Stimulated activated CD4-positive, alpha-beta T cell treated with anti-CD3 and anti-CD28 coated beads, Interleukin-4, amount 100 ng/mL, for 48 hours (primary cell): ENCODE results near the gene FGF6.
"Not testable (repeated sequence)": the region's sequence is repeated elsewhere in the genome, so short reads cannot be mapped to it uniquely, and the experiment has no call there.

ENCODE experiments used
- DNase-seq, 2 donors: peaks; one replicate each; pipeline ENCODE4 v3.0.0-alpha.2; 2020; ENCODE audit warnings: low read depth in 2 of 2

Gene FGF6

DNA sequence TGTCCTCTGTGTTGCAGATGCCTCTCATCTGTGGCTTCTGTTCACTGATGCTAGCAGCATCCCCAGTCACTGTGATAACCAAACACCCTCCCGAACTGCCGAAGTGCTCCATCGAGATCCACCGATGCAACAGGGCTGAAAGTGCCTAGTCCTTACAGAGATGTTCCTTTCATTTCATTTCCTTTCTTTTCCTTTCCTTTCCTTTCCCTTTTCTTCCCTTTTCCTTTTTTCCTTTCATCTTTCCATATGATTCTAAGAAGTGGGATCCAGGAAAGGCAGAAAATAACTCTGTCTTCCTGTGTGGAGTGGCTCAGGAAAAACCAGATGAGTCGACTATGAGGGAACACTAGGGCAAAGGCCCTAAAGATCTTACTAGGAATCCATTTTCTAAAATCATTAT lies 26.7 kb downstream of the FGF6 start:
- DNase-seq, result no peak

DNA sequence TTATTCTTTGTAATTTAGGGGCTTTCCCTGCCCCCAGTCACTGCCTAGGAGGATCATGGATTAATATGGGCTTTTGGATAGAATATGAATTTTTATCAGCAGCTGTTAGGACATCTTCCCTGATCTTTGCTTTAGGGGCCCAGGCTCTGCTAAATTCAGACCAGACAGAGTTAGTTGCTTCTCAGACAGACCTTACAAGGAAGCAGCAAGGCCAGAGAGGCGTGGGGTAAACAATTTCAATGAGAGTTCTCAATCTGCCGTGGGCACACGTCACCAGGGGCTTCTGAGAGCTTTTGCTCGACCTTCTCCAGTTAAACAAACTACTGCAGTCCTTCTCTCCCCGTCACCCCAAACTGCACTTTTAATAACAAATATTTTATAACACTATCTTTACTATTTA lies 27.7 kb downstream of the FGF6 start:
- no peak for DNase-seq

GRCh38 chr12:4417455-4417854 lies 28.2 kb downstream of the FGF6 start:
- no peak for DNase-seq

GRCh38 chr12:4416276-4416675 lies 29.3 kb downstream of the FGF6 start:
- DNase-seq, result no peak

- DNase-seq, result no peak
Observed at GRCh38 chr12:4412465-4412864, 33.1 kb downstream of the FGF6 start.

DNA sequence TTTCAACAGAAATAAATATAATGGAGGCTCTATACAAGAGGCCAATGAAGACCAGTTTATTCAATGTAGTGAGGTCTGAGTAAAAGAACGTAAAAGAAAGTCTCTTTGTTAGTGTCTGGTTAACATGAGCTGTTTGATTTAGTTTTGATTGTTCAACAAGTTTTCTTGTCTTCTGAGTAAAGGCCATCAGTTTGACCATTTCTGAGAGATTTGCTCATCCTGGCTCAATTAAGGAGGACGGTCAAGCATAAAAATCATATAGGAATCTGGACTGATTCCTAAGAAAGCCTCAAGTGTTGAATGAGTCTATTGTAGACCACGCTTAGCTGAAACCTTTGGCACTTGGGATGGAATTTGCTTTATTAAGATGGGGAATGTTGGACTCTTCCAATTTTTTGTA lies 33.6 kb downstream of the FGF6 start:
- no peak for DNase-seq

GRCh38 chr12:4407136-4407535 lies 38.5 kb downstream of the FGF6 start:
- DNase-seq, result no peak

DNA sequence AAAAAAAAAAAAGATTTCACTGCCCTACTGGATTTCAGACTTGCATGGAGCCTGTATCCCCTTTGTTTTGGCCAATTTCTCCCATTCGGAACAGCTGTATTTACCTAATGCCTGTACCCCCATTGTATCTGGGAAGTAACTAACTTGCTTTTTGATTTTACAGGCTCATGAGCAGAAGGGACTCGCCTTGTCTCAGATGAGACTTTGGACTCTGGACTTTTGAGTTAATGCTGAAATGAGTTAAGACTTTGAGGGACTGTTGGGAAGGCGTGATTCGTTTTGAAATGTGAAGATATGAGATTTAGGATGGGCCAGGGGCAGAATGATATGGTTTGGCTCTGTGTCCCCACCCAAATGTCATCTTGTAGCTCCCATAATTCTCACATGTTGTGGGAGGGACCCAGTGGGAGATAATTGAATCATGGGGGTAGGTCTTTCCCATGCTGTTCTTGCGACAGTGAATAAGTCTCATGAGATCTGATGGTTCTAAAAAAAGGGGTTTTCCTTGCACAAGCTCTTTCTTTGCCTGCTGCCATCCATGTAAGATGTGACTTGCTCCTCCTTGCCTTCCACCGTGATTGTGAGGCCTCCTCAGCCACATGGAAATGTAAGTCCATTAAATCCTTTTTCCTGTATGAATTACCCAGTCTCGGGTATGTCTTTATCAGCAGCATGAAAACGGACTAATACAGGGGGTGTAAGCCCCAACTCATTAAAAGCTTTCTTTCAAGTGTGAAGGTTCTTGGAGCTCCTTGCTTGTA lies 40.6 kb downstream of the FGF6 start:
- DNase-seq, result not testable (repeated sequence)

GRCh38 chr12:4402996-4403395 lies 42.6 kb downstream of the FGF6 start:
- DNase-seq, result no peak

DNA sequence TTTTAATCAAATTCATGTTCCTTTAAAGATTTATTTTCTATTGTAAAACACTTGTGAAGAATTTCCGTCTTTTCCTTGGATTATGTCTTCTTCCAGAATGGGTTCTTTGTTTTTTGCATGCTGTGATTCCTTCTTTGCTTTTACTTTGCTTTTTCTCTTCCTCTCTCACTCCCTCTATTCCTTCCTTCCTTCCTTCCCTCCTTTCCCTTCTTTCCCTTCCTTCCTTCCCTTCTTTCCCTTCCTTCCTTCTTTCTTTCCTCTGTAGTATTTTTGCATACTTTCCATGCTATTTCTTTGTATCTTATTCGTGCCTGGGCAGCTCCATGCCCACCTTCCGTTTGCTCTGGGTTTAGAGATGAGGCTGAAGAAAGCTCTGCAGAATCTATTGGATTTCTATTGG lies 44.5 kb downstream of the FGF6 start:
- no peak for DNase-seq

DNA sequence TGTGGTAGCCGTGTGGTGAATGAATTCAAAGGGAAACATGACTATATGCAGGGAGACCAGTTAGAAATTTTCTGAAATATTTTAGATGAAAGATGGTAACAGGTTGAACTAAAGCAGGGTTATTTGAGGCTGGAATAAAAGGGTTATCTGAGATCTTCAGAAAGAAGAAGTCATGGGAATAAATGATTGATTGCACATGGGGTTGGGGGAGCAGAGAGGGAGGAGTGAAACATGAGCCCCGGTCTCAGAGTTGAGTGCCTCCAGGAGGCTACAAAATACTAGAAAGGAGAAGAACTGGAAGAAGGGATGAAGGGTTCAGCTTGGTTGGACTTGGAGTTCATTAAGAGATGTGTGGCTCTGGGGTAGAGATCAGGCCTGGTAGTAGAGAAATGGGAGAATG lies 49.8 kb downstream of the FGF6 start:
- no peak for DNase-seq

DNA sequence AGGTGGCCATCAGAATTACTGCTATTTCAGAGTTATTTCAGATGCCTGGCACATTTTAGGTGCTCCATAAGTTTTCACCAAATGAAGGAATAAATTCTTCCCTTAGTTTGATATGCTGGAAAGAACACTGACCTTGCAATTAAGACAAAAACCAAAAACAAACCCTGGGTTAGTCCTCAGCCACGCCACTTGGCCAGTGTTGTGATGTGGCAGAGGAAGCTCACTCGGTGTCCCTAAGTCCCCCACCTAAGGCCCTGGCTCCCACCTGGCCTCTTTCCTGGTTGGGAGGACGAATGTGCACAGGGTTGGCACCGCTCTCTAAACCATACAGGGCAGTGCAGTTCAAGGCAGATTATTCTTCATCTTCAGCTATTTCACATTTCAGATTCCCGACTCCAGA lies 52.4 kb downstream of the FGF6 start:
- no peak for DNase-seq

DNA sequence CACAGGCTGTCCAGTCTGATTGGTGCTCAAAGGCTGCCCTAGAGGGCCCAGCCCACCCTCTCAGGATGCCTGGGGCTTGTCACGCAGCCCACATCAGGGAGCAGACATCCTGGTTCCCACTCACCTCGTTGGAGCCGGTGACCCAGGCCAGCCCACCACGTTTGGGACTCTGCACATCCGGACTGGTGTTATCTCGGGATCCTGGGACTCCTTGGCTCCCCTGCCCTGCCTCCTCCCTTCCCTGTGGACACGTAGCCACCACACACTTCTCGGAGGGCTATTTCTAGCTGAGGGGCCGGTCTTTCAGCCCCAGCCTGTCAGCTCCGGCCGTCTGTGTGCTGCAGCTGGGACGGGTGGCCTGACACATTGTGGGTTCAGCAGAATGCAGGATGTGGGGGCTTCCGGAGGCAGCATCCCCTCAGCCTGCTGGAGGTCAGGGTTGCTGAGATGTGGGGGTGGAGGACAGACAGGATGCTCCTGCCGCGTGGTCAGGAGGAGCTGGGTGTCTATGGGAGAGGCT lies 53.3 kb downstream of the FGF6 start:
- DNase-seq, result no peak

- no peak for DNase-seq
Observed at GRCh38 chr12:4388662-4389061, 57.0 kb downstream of the FGF6 start.

- no peak for DNase-seq
Observed at GRCh38 chr12:4388032-4388431, 57.6 kb downstream of the FGF6 start.

DNA sequence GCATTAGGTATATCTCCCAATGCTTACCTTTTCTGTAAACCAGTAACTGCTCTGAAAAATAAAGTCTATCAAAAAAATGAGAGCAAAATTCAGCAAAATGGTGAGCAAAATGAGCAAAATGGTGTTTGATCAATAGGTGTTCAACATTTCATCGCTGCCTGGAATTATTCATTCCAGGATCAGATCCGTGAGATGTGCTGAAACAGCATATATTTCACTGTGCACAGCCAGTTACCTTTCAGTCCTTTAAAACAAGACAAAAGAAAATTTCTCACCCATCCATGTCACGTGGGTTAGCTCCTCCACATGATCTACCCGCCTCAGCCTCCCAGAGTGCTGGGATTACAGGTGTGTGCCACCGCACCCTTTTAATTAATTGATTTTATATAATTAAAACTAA lies 58.0 kb downstream of the FGF6 start:
- no peak for DNase-seq

GRCh38 chr12:4386801-4387200 lies 58.8 kb downstream of the FGF6 start:
- DNase-seq, result no peak
